Parathyroid adenoma (tissue), 2 donors: ENCODE results near the gene GLI3.

Experiments
- H2AFZ ChIP-seq: fragments of 300-600 bp; sonication (generic); one replicate; pipeline ENCODE4 v1.7.0; 2017; ENCODE audit warnings: antibody characterized with exemption, mild to moderate bottlenecking
- H3K27ac ChIP-seq: fragments of 300-600 bp; sonication (generic); one replicate; pipeline ENCODE4 v1.7.0; 2017
- H3K27me3 ChIP-seq: fragments of 300-600 bp; sonication (generic); one replicate; pipeline ENCODE4 v1.7.0; 2017; ENCODE audit warnings: low read length; ENCODE audit not compliant: control insufficient read depth, insufficient read depth
- H3K36me3 ChIP-seq: fragments of 300-600 bp; sonication (generic); one replicate; pipeline ENCODE4 v1.7.0; 2017; ENCODE audit warnings: low read length; ENCODE audit not compliant: control insufficient read depth, insufficient read depth
- H3K4me1 ChIP-seq: fragments of 300-600 bp; sonication (generic); one replicate; pipeline ENCODE4 v1.7.0; 2017; ENCODE audit warnings: control low read depth
- H3K4me2 ChIP-seq: fragments of 300-600 bp; sonication (generic); one replicate; pipeline ENCODE4 v1.7.0; 2017; ENCODE audit warnings: low read length
- H3K4me3 ChIP-seq: fragments of 300-600 bp; sonication (generic); one replicate; pipeline ENCODE4 v1.7.0; 2017; ENCODE audit warnings: low read depth, low read length
- H3K79me2 ChIP-seq: fragments of 300-600 bp; sonication (generic); one replicate; pipeline ENCODE4 v1.7.0; 2017; ENCODE audit warnings: control low read depth
- H3K9ac ChIP-seq: fragments of 300-600 bp; sonication (generic); one replicate; pipeline ENCODE4 v1.7.0; 2017; ENCODE audit warnings: mild to moderate bottlenecking
- H3K9me3 ChIP-seq: fragments of 300-600 bp; sonication (generic); one replicate; pipeline ENCODE4 v1.7.0; 2017; ENCODE audit warnings: low read length; ENCODE audit not compliant: control insufficient read depth
- TF ChIP-seq, protein P1 (sequence below): fragments of 300-600 bp; sonication (generic); IDR thresholded peaks from one replicate; pipeline ENCODE4 v1.7.0; 2017; ENCODE audit warnings: antibody characterized with exemption, mild to moderate bottlenecking
- donor health status: primary hyperparathyroidism.

GLI3 gene

DNA sequence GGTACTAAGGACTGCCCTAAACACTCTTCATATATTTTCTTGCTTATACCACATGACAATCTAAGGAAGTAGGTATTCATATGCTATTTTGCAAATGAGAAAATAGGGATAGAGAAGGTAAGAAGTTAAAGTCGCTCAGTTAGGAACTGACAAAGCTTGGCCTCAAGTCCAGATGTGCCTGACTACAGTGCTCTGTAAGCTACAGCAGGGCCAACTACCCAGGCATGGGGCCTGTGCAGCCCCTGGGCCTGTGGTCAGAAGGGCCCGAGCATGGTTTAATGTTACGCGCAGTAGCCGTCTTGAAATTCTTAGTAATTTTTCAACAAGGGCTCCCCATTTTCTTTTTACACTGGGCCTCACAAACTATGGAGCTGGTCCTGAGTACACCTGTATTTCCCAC, 146.2 kb downstream of the GLI3 start:
- no peaks in the 10 kb centered on the region for H3K27me3 ChIP-seq
- H3K27ac ChIP-seq = no peak overlapping the region
- H3K9me3 ChIP-seq = no peaks in the 10 kb centered on the region
- H3K4me3 ChIP-seq = no peak overlapping the region
- no peak overlapping the region for H2AFZ ChIP-seq
- no peak overlapping the region for H3K4me2 ChIP-seq
- TF ChIP-seq, protein P1, sequence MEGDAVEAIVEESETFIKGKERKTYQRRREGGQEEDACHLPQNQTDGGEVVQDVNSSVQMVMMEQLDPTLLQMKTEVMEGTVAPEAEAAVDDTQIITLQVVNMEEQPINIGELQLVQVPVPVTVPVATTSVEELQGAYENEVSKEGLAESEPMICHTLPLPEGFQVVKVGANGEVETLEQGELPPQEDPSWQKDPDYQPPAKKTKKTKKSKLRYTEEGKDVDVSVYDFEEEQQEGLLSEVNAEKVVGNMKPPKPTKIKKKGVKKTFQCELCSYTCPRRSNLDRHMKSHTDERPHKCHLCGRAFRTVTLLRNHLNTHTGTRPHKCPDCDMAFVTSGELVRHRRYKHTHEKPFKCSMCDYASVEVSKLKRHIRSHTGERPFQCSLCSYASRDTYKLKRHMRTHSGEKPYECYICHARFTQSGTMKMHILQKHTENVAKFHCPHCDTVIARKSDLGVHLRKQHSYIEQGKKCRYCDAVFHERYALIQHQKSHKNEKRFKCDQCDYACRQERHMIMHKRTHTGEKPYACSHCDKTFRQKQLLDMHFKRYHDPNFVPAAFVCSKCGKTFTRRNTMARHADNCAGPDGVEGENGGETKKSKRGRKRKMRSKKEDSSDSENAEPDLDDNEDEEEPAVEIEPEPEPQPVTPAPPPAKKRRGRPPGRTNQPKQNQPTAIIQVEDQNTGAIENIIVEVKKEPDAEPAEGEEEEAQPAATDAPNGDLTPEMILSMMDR = no peak
- H3K36me3 ChIP-seq = no peaks in the 10 kb centered on the region
- no peak overlapping the region for H3K9ac ChIP-seq
- no peaks in the 10 kb centered on the region for H3K4me1 ChIP-seq
- no peaks in the 10 kb centered on the region for H3K79me2 ChIP-seq

DNA sequence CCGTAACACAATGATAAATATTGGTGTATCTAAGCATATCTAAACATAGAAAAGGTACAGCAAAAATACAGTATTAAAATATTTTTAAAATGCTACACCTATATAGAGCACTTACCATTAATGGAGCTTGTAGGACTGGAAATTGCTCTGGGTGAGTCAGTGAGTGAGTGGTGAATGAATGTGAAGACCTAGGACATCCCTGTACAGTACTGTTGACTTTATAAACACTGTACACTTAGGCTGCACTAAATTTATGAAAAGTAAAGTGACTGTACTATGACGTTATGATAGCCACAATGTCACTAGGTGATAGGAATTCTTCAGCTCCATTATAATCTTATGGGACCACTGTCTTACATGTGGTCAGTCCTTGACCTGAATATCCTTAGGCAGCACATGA, 147.0 kb downstream of the GLI3 start:
- no peaks in the 10 kb centered on the region for H3K4me1 ChIP-seq
- H3K9me3 ChIP-seq = no peaks in the 10 kb centered on the region
- H2AFZ ChIP-seq = no peak overlapping the region
- no peaks in the 10 kb centered on the region for H3K79me2 ChIP-seq
- H3K36me3 ChIP-seq = no peaks in the 10 kb centered on the region
- TF ChIP-seq, protein P1 = no peak
- H3K27ac ChIP-seq = no peak overlapping the region
- no peak overlapping the region for H3K9ac ChIP-seq
- H3K4me3 ChIP-seq = no peak overlapping the region
- no peak overlapping the region for H3K4me2 ChIP-seq
- no peaks in the 10 kb centered on the region for H3K27me3 ChIP-seq

DNA sequence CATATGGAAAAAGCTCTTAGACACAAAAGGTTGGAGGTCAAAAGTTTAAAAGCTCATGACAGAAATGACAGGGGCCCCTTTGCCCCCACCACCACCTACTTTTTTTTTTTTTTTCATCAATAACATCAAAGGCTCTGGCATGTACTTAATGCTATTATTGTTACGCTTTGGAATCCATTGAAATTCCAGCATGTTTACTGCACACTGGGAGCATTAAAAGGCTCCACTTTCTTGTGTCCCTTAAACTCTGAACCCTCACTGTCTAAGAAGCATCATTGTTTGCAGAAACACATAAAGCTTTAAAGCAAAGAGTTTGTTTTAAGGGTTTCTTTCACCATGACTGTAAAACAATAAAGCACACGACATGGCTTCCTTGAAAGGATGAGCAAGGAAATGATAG, 149.4 kb downstream of the GLI3 start:
- H3K4me2 ChIP-seq = no peak overlapping the region
- no peak overlapping the region for H3K27ac ChIP-seq
- no peaks in the 10 kb centered on the region for H3K4me1 ChIP-seq
- H2AFZ ChIP-seq = no peak overlapping the region
- no peaks in the 10 kb centered on the region for H3K27me3 ChIP-seq
- H3K9ac ChIP-seq = no peak overlapping the region
- TF ChIP-seq, protein P1 = no peak
- H3K36me3 ChIP-seq = no peaks in the 10 kb centered on the region
- no peak overlapping the region for H3K4me3 ChIP-seq
- no peaks in the 10 kb centered on the region for H3K9me3 ChIP-seq
- H3K79me2 ChIP-seq = no peaks in the 10 kb centered on the region

DNA sequence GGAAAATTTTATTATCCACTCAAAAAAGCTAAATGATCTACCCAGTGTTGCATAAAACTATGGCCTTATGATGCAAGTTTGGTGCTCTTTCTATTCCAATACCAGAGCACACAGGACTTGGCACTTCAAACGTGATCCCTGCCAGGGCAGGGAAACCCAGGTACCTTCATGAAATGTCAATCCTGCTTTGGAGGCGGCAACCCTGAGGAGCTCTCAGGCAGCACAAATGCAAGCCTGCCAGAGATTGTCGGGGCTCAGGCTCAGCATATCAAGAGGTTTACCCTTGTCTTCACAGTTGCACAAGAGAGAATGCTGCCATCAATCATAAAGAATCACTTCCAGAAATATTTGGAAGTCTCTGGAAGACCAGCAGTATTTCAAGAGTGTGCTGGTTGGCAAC, 151.5 kb downstream of the GLI3 start:
- H3K36me3 ChIP-seq = no peaks in the 10 kb centered on the region
- TF ChIP-seq, protein P1 = no peak
- H3K79me2 ChIP-seq = no peaks in the 10 kb centered on the region
- no peaks in the 10 kb centered on the region for H3K4me1 ChIP-seq
- no peak overlapping the region for H3K27ac ChIP-seq
- no peak overlapping the region for H3K4me3 ChIP-seq
- H2AFZ ChIP-seq = no peak overlapping the region
- H3K27me3 ChIP-seq = no peaks in the 10 kb centered on the region
- no peak overlapping the region for H3K9ac ChIP-seq
- H3K4me2 ChIP-seq = no peak overlapping the region
- H3K9me3 ChIP-seq = no peaks in the 10 kb centered on the region

DNA sequence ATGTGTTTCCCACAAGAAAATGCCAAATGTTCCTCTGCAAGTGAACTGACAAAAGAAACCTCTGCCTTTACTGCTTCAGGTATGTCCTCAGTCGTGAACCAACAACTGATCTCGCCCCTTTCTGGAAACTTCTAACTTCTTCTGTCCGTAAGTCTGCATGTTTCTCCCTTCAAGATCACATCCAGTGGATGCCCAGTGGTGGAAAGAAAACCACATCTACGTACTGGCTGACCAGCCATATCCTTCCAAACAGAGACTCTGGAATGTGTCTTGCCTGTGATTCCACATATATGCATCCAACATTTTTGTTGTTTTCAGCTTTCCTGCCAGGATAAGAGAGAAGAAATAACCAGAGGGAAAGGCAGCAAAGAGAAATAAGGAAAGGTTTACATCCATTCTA, 152.7 kb downstream of the GLI3 start:
- TF ChIP-seq, protein P1 = no peak
- Histone ChIP-seq H3K79me2 (no peaks in the 10 kb centered on the region), H3K27ac (no peak overlapping the region), H3K4me2 (no peak overlapping the region), H3K4me1 (no peaks in the 10 kb centered on the region), H3K27me3 (no peaks in the 10 kb centered on the region), H3K9me3 (no peaks in the 10 kb centered on the region), H2AFZ (no peak overlapping the region), H3K36me3 (no peaks in the 10 kb centered on the region), H3K9ac (no peak overlapping the region), H3K4me3 (no peak overlapping the region)
